EH (cell line): ENCODE measurements around the gene UBE2S.
"Not testable (repeated sequence)": the region's sequence is repeated elsewhere in the genome, so short reads cannot be mapped to it uniquely, and the experiment has no call there.

Experiments used
- DNase-seq: peaks from one replicate; pipeline ENCODE4 v3.0.0-alpha.2; 2015; ENCODE audit warnings: low read depth

UBE2S gene

GRCh38 chr19:55440411-55441105, 33.0 kb upstream of the UBE2S start:
- DNase-seq: peak; percentile 26

- DNase-seq: no peak
Observed at GRCh38 chr19:55439052-55439451, 31.5 kb upstream of the UBE2S start.

- peak; percentile 73 for DNase-seq
Observed at GRCh38 chr19:55437410-55437809, 29.8 kb upstream of the UBE2S start.

- DNase-seq: no peak
Observed at GRCh38 chr19:55436847-55437246, 29.3 kb upstream of the UBE2S start.

GRCh38 chr19:55435020-55435419, 27.4 kb upstream of the UBE2S start:
- DNase-seq: no peak

- no peak for DNase-seq
Observed at GRCh38 chr19:55434356-55434919, 26.9 kb upstream of the UBE2S start.

GRCh38 chr19:55433292-55433691, 25.7 kb upstream of the UBE2S start:
- DNase-seq: no peak

GRCh38 chr19:55432241-55432959, 24.8 kb upstream of the UBE2S start:
- no peak for DNase-seq

GRCh38 chr19:55431183-55431582, 23.6 kb upstream of the UBE2S start:
- no peak for DNase-seq

GRCh38 chr19:55426042-55426441, 18.5 kb upstream of the UBE2S start:
- no peak for DNase-seq

- no peak for DNase-seq
Observed at GRCh38 chr19:55424518-55424917, 16.9 kb upstream of the UBE2S start.

GRCh38 chr19:55423225-55424005, 15.8 kb upstream of the UBE2S start:
- no peak for DNase-seq

- not testable (repeated sequence) for DNase-seq
Observed at GRCh38 chr19:55421281-55421680, 13.7 kb upstream of the UBE2S start.

GRCh38 chr19:55419624-55420236, 12.1 kb upstream of the UBE2S start:
- DNase-seq: no peak

- DNase-seq: no peak
Observed at GRCh38 chr19:55419103-55419502, 11.5 kb upstream of the UBE2S start.

- peak; percentile 87 for DNase-seq
Observed at GRCh38 chr19:55418185-55418584, 10.6 kb upstream of the UBE2S start.

GRCh38 chr19:55410168-55410567, 2.6 kb upstream of the UBE2S start:
- no peak for DNase-seq

GRCh38 chr19:55409179-55409578, 1.6 kb upstream of the UBE2S start:
- not testable (repeated sequence) for DNase-seq

GRCh38 chr19:55408533-55408872, 915 bp upstream of the UBE2S start:
- DNase-seq: no peak

GRCh38 chr19:55407800-55408532, 378 bp upstream of the UBE2S start:
- peak; percentile 99 for DNase-seq

- peak; percentile 55 for DNase-seq
Observed at GRCh38 chr19:55406826-55407549, 600 bp downstream of the UBE2S start.
